ENCODE measurements around the gene CRTC1.
"Not testable (repeated sequence)": the region's sequence is repeated elsewhere in the genome, so short reads cannot be mapped to it uniquely, and the experiment has no call there.

Gene CRTC1

DNA sequence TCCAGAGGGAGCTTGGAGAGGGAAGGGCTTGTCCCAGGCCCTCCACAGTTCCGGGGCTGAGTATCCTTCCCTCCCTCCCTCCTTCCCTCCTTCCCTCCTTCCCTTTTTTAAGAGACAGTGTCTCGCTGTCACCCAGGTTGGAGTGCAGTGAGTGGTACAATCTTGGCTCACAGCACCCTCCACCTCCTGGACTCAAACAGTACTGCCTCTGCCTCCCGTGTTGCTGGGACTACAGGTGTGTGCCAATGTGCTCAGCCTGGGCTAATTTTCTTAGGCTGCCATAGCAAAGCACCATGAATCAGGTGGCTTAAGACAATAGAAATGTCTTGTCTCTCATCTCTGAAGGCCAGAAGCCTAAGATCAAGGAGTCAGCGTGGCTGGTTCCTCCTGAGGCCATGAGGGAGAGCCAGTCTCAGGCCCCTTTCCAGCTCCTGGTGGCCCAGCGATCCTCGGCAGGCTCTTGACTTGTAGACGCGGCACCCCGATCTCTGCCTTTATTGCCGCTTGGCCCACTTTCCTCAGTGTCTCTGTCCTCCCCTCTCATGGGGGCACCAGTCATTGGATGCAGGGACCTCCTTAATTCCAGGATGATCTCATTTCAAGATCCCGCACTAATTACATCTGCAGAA is 47.5 kb downstream of the CRTC1 start:
- no peak for DNase-seq (ENCODE audit: low spot score)

GRCh38 chr19:18731562-18732008 is 48.1 kb downstream of the CRTC1 start:
- no peak for DNase-seq (ENCODE audit: low spot score)

- DNase-seq (ENCODE audit: low spot score), result peak; percentile 71
These were observed 49.7 kb downstream of the CRTC1 start for GRCh38 chr19:18733196-18733647.

DNA sequence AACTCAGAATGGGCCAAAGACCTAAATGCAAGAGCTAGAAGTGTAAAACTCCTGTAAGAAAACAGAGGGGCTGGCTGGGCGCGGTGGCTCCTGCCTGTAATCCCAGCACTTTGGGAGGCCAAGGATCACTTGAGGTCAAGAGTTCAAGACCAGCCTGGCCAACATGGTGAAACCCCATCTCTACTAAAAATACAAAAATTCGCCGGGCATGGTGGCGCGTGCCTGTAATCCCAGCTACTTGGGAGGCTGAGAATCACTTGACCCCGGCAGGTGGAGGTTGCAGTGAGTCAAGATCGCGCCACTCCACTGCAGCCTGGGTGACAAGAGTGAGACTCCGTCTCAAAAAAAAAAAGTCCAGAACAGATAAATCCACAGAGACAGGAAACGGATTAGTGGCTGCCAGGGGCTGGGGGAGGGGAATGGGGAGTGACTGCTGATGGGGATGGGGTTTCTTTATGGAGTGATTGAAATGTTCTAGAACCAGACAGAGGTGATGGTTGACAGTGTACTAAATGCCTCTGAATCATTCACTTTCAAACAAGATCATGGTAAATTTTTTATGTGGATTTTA is 50.4 kb downstream of the CRTC1 start:
- DNase-seq (ENCODE audit: low spot score), result not testable (repeated sequence)

GRCh38 chr19:18735324-18735723 is 51.8 kb downstream of the CRTC1 start:
- DNase-seq (ENCODE audit: low spot score), result peak; percentile 89

DNA sequence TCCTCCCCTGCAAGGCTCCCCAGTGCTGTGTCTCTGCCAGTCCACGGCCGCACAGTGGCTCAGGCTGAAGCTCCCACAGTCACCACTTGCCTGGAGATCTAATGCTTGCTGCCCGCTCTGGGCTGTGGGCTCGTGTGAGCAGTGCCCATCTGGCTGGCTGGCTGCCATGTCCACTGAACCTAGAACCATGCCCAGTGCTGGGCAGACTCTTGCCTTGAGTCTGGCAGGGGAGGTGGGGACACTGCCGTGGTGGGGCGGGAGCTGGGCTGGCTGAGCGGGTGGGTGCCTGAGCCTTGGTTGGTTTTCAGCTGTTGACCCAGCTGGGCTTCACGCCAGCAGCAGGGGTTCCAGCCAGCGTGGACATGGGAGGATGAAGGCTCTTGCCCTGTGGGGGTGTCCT is 52.3 kb downstream of the CRTC1 start:
- DNase-seq (ENCODE audit: low spot score), result peak; percentile 65

DNA sequence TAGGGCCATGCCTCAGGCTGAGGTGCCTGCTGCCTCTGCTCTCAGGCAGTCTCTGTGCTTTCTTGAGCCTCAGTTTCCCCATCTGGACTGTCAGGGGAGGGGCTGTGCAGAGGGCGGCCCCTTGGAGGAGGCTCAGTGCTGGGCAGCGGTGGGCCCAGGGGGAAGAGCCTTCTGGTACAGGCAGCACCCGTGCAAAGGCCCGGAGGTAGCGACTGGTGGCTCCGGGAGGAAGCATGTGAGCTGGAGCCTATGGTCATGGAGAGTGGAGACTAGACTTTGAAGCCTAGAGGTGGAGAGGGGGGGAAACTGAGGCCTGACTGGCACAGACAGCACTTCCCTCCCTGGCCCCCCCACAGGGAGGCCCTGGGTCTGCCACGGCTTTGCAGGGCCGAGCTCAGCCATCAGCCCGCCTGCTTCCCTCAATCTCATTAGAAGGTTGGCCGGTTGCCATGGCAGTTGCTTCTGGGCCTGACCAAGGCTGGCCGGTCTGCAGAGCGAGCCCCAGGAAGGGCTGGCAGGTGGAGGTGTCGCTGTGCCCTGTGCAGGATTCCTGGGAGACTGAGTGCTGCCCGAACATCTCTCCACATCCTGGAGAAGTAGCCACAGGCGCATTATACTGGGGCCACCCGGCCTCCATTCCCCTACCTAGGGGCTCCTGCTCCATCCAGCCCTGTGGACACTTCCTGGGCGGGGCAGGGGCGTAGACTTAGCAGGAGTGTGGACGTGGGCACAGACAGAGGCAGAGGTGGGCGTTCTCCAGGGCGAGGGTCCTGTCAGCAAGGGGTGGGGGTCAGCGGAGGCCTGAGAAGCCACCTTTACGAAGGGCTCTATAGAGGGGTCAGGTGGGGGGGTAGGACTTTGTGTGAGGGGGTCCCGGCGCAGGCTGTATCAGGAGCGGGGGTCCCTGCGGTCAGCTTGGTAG is 53.2 kb downstream of the CRTC1 start:
- DNase-seq (ENCODE audit: low spot score), result no peak

DNA sequence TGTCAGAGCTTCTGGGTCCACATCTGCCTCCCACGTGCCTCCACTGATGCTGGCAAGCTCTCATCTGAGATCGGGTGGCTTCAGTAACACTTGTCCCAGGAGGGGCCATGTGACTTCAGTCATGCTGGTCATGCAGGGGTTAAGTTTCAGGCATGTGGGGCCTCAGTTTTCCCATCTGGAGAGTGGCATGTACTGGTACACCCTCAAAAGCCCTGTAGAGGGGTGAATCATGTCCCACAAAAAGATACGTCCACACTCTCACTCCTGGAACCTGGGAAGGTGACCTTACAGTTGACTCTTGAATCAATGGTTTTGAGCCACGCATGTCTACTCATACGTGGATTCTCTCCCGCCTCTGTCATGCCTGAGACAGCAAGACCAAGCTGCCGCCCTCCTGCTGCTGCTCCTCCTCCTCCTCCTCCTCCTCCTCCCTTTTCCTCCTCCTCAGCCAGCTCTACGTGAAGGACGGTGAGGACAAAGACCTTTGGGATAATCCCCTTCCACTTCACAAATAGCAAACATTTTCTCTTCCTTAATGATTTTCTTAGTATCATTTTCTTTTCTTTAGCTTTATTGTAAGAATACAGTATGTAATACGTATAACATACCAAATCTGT is 54.0 kb downstream of the CRTC1 start:
- DNase-seq (ENCODE audit: low spot score), result no peak

DNA sequence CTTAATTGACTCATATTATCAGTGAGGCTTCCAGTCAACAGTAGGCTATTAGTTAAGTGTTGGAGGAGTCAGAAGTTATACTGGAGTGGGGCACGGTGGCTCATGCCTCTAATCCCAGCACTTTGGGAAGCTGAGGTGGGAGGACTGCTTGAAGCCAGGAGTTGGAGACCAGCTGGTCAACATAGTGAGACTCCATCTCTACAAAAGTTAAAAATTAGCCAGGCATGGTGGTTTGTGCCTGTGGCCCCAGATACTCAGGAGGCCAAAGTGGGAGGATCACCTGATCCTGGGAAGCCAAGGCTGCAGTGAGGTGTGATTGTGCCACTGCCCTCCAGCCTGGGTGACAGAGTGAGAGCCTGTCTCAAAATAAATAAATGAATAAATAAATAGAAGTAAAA is 54.5 kb downstream of the CRTC1 start:
- no peak for DNase-seq (ENCODE audit: low spot score)

DNA sequence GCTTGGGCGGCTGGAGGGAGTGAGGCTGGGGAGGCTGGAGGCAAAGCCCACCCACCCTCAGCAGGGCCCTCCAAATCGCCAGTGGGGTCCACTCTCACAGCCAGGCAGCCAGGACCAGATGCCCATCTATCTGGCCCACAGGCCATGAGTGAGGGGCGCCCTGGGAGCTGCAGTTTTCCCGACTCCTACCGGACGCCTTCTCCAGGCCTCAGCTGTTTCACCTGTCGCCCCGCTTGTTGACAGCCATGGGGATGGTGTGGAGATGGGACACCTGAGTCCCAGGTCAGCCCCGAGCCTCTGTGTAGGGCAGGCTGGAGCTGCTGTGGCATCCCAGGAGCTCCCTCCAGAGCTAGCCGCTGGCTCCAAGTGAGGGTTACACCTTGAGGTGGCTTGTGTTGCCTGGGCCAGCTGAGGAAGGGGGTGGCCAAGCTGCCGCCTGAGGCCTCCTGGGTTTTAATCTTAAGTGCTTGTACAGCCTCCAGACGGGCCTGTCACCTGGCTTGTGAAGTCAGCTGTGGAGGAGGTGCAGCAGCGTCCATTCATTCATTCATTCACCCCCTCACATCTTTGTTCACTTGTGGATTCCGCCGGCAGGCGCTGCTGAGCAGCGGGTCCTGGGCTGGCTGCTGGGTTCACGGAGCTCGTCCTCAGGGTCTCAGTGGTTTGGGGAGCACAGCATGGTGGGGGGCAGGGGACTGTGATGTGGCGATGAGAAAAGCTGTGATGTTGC is 55.6 kb downstream of the CRTC1 start:
- no peak for DNase-seq (ENCODE audit: low spot score)

DNA sequence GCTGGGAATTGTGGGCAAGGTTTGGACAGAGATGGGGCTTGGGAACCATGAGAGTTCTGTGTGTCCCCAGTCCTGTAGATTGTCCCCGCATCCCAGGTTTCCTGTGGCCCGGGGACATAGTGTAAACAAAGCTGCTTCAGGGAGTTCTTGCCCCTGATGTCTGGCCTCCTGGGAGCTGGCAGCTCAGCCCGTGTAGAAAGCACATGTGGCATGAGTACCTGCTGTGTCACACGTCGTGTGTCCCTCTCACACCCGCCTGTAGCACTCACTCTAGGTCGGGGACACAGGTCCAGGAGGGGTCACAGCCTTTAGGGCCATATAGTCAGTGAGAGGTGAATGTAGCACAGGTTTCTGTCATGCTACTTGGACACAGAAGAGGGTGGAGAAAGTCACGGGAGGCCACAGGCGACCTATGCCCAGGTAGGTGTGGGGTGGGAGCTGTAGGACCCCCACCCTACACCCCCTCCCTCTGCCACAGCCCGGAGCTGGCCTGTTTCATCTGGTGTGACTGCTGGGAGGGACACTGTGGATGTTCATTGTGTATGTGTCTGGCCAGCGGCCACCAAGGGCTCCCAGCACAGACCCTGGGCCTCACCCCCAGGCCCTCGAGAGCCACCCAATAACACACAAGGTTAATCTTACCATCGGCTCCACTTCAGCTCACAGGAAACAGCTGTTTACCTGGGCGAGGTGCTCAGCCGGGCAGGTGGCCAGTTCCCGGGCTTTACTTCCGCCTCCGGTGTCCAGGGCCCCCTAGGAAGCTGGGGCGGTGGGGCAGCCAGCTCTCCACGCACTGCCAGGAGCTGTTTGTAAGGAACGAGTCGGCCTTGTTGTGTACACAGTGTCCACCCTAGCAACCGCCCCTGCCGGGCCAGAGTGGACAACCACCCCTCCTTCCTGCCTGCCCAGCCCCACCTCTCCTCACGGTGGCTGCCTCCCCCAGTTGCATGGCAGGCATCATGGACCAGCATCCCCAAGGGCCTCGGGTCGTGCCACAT is 57.9 kb downstream of the CRTC1 start:
- no peak for DNase-seq (ENCODE audit: low spot score)

- DNase-seq (ENCODE audit: low spot score), result no peak
These were observed 58.8 kb downstream of the CRTC1 start for GRCh38 chr19:18742324-18742723.

GRCh38 chr19:18742838-18743783 is 59.6 kb downstream of the CRTC1 start:
- no peak for DNase-seq (ENCODE audit: low spot score)

- no peak for DNase-seq (ENCODE audit: low spot score)
These were observed 60.4 kb downstream of the CRTC1 start for GRCh38 chr19:18743784-18744418.

GRCh38 chr19:18745012-18745735 is 61.7 kb downstream of the CRTC1 start:
- no peak for DNase-seq (ENCODE audit: low spot score)

- DNase-seq (ENCODE audit: low spot score), result no peak
These were observed 62.5 kb downstream of the CRTC1 start for GRCh38 chr19:18745931-18746330.

GRCh38 chr19:18746401-18747325 is 63.2 kb downstream of the CRTC1 start:
- DNase-seq (ENCODE audit: low spot score), result no peak
